Natural killer cell (primary cell): ENCODE data around the gene BBX. TPM values are rescaled to one million over a fixed set of nuclear protein-coding genes. Genes with fewer than 3 reads are reported as not detected.

ENCODE experiments used
- ATAC-seq, 3 donors: fragments of 150-1000 bp in 2 of 3; fragments of 200-7000 bp in 1 of 3; cut with Tn5 transposase; 1 replicate in 1 of 3; 2 replicates in 2 of 3; pipeline ENCODE4 v1.10.0; 2021; ENCODE audit warnings: mild to moderate bottlenecking in 2 of 3, moderate library complexity in 2 of 3
- DNase-seq, 2 donors: peaks; one replicate each; pipeline versions ENCODE4 v3.0.0 to v3.0.0-alpha.2; 2013 to 2021; ENCODE audit warnings: mixed read lengths in 1 of 2
- H3K27ac ChIP-seq: one replicate; pipeline ENCODE4 v1.5.1; 2013; ENCODE audit warnings: mild to moderate bottlenecking, low read length
- H3K27me3 ChIP-seq: one replicate; pipeline ENCODE4 v1.6.1; 2013; ENCODE audit warnings: low read length; ENCODE audit not compliant: control insufficient read depth, insufficient read depth
- H3K36me3 ChIP-seq: one replicate; pipeline ENCODE4 v1.6.1; 2013; ENCODE audit warnings: low read length; ENCODE audit not compliant: control insufficient read depth, insufficient read depth
- H3K4me1 ChIP-seq: one replicate; pipeline ENCODE4 v1.6.1; 2013; ENCODE audit warnings: low read length; ENCODE audit not compliant: control insufficient read depth, insufficient read depth
- H3K4me3 ChIP-seq: one replicate; pipeline ENCODE4 v1.5.1; 2013; ENCODE audit warnings: low read length
- H3K9me3 ChIP-seq: one replicate; pipeline ENCODE4 v1.6.1; 2013; ENCODE audit warnings: low read length; ENCODE audit not compliant: control insufficient read depth, insufficient read depth
- H3K27ac Mint-ChIP-seq, 2 donors: one replicate each; pipeline ENCODE4 v1.8.0; 2022; ENCODE audit warnings: mild to moderate bottlenecking in 2 of 2, mixed read lengths in 2 of 2, moderate library complexity in 1 of 2
- H3K27me3 Mint-ChIP-seq, 2 donors: one replicate each; pipeline ENCODE4 v1.8.0; 2022; ENCODE audit warnings: low read depth in 2 of 2, mixed read lengths in 2 of 2
- H3K36me3 Mint-ChIP-seq: one replicate; pipeline ENCODE4 v1.8.0; 2022; ENCODE audit warnings: mixed read lengths
- H3K4me1 Mint-ChIP-seq, 2 donors: one replicate each; pipeline ENCODE4 v1.8.0; 2022; ENCODE audit warnings: mixed read lengths in 2 of 2
- H3K4me3 Mint-ChIP-seq: one replicate; pipeline ENCODE4 v1.8.0; 2022; ENCODE audit warnings: mild to moderate bottlenecking, moderate library complexity, mixed read lengths
- H3K9me3 Mint-ChIP-seq, 2 donors: one replicate each; pipeline ENCODE4 v1.8.0; 2022; ENCODE audit warnings: mixed read lengths in 2 of 2
- WGBS: methylation state at CpG from one replicate; pipeline ENCODE4 v1.1.7; 2013; ENCODE audit warnings: missing lambda C conversion rate; ENCODE audit not compliant: insufficient coverage; 5-methylcytosine and 5-hydroxymethylcytosine counted together
- intact Hi-C: fragments of 100-400 bp; cut with micrococcal nuclease; formaldehyde crosslinking; loops from one replicate; pipeline ENCODE4 v1.14.2; 2022
- total RNA-seq, 4 donors: library from RNA; stranded (reverse); fragments of 120-200 nt in 1 of 4; gene quantifications; one replicate each; pipeline versions ENCODE4 v1.2.3 to v1.2.4, GENCODE V29; 2013 to 2022
- TF ChIP-seq, protein P1 (sequence below): fragments of 200-600 bp; IDR thresholded peaks from one replicate; pipeline ENCODE4 v1.8.0; 2022; ENCODE audit warnings: antibody characterized with exemption

Gene BBX
- total RNA-seq, 3 donors from 2014 or later (not counting 1 experiment from before 2014, with no cell fraction given): 80.0 to 87.1 (median 83.4) TPM

GRCh38 chr3:107665351-107665750, 142.6 kb downstream of the BBX start:
- H3K9me3 ChIP-seq: no peaks in the 10 kb centered on the region

GRCh38 chr3:107666853-107667252, 144.1 kb downstream of the BBX start:
- TF ChIP-seq, protein P1, sequence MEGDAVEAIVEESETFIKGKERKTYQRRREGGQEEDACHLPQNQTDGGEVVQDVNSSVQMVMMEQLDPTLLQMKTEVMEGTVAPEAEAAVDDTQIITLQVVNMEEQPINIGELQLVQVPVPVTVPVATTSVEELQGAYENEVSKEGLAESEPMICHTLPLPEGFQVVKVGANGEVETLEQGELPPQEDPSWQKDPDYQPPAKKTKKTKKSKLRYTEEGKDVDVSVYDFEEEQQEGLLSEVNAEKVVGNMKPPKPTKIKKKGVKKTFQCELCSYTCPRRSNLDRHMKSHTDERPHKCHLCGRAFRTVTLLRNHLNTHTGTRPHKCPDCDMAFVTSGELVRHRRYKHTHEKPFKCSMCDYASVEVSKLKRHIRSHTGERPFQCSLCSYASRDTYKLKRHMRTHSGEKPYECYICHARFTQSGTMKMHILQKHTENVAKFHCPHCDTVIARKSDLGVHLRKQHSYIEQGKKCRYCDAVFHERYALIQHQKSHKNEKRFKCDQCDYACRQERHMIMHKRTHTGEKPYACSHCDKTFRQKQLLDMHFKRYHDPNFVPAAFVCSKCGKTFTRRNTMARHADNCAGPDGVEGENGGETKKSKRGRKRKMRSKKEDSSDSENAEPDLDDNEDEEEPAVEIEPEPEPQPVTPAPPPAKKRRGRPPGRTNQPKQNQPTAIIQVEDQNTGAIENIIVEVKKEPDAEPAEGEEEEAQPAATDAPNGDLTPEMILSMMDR: no peak

More at GRCh38 chr3:107665351-107665750, 142.6 kb downstream of the BBX start:
- ATAC-seq: no peak
- TF ChIP-seq, protein P1: no peak
- DNase-seq: no peak
- no peak overlapping the region for H3K27ac ChIP-seq
- H3K36me3 ChIP-seq: no peaks in the 10 kb centered on the region
- intact Hi-C loops: no loop called here
- no peaks in the 10 kb centered on the region for H3K27me3 ChIP-seq
- Mint-ChIP-seq H3K27ac (no peak overlapping the region), H3K4me1 (peaks cover 10 to 38% of the 10 kb centered on the region in 2 donors), H3K4me3 (no peak overlapping the region), H3K36me3 (no peaks in the 10 kb centered on the region), H3K9me3 (no peaks in the 10 kb centered on the region), H3K27me3 (no peaks in the 10 kb centered on the region)
- H3K4me1 ChIP-seq: no peaks in the 10 kb centered on the region
- H3K4me3 ChIP-seq: no peak overlapping the region
- 91% methylated on average over 4 of the region's 4 CpGs for WGBS

GRCh38 chr3:107668416-107668815, 145.7 kb downstream of the BBX start:
- TF ChIP-seq, protein P1: no peak

More at GRCh38 chr3:107666853-107667252, 144.1 kb downstream of the BBX start:
- 86% methylated on average over 2 of the region's 2 CpGs for WGBS
- no peaks in the 10 kb centered on the region for H3K4me1 ChIP-seq
- no peaks in the 10 kb centered on the region for H3K36me3 ChIP-seq
- ATAC-seq (no peak), DNase-seq (no peak)
- Mint-ChIP-seq H3K9me3 (no peaks in the 10 kb centered on the region), H3K4me1 (peaks cover 2 to 31% of the 10 kb centered on the region in 2 donors), H3K4me3 (no peak overlapping the region), H3K36me3 (no peaks in the 10 kb centered on the region), H3K27ac (no peak overlapping the region), H3K27me3 (no peaks in the 10 kb centered on the region)
- H3K27ac ChIP-seq: no peak overlapping the region
- H3K27me3 ChIP-seq: no peaks in the 10 kb centered on the region
- no peak overlapping the region for H3K4me3 ChIP-seq
- intact Hi-C loops: no loop called here
- H3K9me3 ChIP-seq: no peaks in the 10 kb centered on the region

DNA sequence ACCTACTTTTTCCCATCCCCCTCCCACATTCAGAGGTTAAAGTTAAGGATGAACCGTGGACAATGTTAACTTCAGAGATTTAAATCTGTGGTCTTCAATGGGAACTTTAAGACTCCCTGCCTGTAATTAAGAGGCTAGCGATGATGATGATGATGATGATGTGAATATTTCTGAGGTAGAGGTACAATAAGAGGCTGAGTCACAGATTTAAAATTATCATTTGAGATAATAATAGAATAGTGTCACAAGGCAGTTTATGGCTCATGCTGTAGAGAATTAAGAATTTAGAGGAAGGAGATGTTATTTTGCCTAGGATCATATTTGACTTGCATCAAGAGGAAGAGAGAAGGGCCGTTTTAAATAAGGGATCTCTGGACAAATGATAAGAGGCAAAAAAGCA, 146.2 kb downstream of the BBX start:
- no peak overlapping the region for H3K27ac ChIP-seq
- no peaks in the 10 kb centered on the region for H3K9me3 ChIP-seq
- Mint-ChIP-seq H3K4me1 (peaks cover 0 to 33% of the 10 kb centered on the region in 2 donors), H3K9me3 (no peaks in the 10 kb centered on the region), H3K27me3 (no peaks in the 10 kb centered on the region), H3K4me3 (no peak overlapping the region), H3K27ac (no peak overlapping the region), H3K36me3 (no peaks in the 10 kb centered on the region)
- H3K36me3 ChIP-seq: no peaks in the 10 kb centered on the region
- no peaks in the 10 kb centered on the region for H3K4me1 ChIP-seq
- TF ChIP-seq, protein P1: no peak
- H3K27me3 ChIP-seq: no peaks in the 10 kb centered on the region
- intact Hi-C loops: no loop called here
- DNase-seq (no peak), ATAC-seq (no peak)
- H3K4me3 ChIP-seq: no peak overlapping the region
- 90% methylated on average over 3 of the region's 3 CpGs for WGBS

More at GRCh38 chr3:107668416-107668815, 145.7 kb downstream of the BBX start:
- ATAC-seq: no peak
- 95% methylated on average over 4 of the region's 5 CpGs for WGBS
- Histone ChIP-seq H3K9me3 (no peaks in the 10 kb centered on the region), H3K4me1 (no peaks in the 10 kb centered on the region), H3K36me3 (no peaks in the 10 kb centered on the region), H3K27me3 (no peaks in the 10 kb centered on the region), H3K4me3 (no peak overlapping the region), H3K27ac (no peak overlapping the region)
- no peak for DNase-seq
- no peaks in the 10 kb centered on the region for H3K9me3 Mint-ChIP-seq
- no peaks in the 10 kb centered on the region for H3K36me3 Mint-ChIP-seq
- no peak overlapping the region for H3K27ac Mint-ChIP-seq
- intact Hi-C loops: no loop called here
- H3K4me1 Mint-ChIP-seq: peaks cover 0 to 33% of the 10 kb centered on the region in 2 donors
- H3K27me3 Mint-ChIP-seq: no peaks in the 10 kb centered on the region
- H3K4me3 Mint-ChIP-seq: no peak overlapping the region
